GM19452 (cell line): Measurements from ENCODE around the gene TMIGD3.
"Not testable (repeated sequence)": the region's sequence is repeated elsewhere in the genome, so short reads cannot be mapped to it uniquely, and the experiment has no call there.

Experiments used
- ATAC-seq: cut with Tn5 transposase; IDR thresholded peaks from one replicate; pipeline ENCODE4 v1.9.1; 2021; ENCODE audit not compliant: unreplicated experiment

Gene TMIGD3

DNA sequence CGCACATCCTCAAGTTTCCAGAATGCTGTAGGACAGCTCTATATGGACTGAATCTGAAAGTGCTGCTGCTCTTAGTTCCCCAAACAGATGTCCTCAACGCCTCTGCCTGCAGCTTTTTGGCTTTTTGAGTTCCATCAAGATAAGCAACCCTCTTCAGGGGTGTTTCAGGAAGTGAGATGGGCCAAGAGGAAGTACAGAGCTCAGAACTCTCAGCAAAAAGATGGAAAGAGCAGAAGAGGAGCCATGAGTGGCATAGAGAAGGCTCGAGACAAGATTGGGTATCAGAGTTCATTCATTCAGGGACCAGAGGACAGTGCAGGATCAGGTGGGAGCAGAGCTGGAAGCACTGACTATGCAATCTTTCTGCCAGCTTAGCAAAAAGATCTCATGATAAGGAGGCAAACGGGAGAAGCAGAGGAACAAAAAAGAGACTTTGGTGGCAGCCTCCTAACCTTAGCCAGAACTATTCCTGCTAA is at the start of gene TMIGD3, which contains the start of gene ADORA3:
Gene TMIGD3, minus strand, starts transcription at position 49 of the 476 bp plus-strand sequence. CDS start 279 bp downstream, outside the sequence.
Gene ADORA3, minus strand, starts transcription at position 49 of the 476 bp plus-strand sequence. CDS start 279 bp downstream, outside the sequence.
- no peak for ATAC-seq

DNA sequence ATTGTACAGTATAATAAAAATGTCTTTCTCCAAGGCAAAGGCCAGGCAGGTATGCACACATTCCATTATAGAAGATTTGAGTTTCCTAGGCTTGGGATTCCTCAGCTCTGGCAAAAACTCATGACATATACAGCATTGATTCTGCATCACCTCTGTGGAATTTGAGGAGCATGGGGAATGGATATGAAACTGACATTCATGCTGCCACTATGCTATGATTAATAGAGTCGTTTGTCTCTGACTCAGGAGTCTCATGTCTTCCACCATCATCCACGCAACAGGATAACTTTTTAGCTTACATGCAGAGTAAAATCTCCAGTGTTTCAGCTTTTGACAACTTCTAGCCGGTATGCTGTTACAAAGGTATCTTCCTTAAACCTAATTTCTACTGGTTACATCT is 49.8 kb upstream of the TMIGD3 start:
- ATAC-seq = no peak

DNA sequence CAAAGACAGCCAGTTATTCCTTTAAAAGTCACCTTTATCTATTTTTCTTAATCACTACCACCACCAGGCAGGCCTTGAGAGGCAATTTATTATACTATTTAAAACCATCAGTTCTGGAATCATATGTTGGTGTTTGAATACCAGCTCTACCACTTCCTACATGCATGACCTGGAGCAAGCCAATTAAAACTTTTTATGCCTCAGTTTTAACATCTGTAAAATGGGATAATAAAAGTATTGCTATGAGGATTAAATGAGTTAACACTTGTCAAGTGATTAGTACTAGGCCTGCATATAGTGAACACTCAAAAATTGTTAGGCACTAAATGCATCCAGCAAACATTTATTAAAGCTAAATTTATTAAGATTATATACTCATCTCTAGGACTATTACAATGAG is 49.2 kb upstream of the TMIGD3 start:
- ATAC-seq = no peak

DNA sequence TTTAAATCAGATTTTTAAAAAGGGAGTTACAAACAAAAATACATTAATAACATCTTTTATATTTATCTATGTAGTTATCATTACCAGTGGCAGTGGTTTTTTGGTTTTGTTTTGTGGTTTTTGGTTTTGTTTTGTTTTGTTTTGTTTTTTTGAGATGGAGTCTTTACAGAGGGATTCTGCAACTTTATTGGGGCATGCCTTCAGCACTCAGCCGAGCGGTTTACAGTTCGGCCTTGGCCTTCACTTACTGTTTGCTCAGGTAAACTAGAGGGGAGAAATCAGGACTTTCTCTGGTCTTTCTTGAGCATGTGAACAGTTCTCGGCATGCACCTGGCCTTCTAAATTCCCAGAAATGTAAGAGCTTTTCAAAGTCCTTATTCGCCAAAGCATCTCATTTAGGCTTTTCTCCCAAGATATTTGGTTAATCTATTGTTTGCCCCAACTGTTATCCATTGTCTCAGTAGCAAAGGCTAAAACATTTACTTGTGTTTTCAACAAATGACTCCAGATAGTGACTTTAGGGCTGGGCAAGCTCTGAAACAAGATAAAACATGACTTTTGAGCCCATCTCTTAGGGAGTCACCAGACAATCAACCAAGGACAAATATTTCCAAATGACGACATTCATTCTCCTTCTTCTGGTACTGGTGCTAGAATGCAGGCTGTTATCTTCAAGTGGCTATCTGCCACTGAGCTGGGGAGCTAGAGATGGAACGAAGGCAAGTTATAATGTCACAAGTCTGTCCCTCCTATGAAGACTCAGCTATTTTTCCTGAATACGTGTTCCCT is 48.4 kb upstream of the TMIGD3 start:
- no peak for ATAC-seq

DNA sequence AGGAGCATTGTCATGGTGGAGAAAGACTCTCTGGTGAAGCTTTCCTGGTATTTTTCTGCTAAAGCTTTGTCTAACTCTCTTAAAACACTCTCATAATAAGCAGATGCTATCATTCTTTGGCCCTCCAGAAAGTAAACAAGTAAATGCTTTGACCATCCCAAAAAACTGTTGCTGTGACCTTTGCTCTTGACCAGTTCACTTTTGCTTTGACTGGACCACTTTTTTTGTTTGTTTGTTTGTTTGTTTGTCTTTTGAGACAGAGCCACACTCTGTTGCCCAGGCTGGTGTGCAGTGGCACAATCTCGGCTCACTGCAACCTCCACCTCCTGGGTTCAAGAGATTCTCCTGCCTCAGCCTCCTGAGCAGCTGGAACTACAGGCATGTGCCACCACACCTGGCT is 44.4 kb upstream of the TMIGD3 start:
- ATAC-seq = not testable (repeated sequence)

DNA sequence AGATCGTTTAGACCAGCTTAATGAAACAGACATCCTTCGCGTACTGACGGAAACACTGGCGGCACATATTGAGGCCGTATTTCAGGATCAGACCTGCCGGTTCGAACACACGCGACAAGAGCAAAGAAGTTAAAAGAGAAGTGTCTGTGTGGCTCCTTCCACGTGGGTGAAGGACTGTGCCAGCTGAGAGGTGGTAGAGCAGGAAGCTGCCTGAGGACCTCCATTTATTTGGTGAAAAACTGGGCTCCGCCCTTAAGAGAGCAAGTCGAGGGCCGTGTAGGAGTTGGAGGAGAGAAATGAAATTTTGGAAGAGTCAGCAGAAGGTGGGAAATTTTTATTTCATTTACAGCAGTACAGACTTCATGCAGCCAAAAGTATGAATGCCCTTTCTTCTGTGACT is 38.8 kb upstream of the TMIGD3 start:
- ATAC-seq = no peak

DNA sequence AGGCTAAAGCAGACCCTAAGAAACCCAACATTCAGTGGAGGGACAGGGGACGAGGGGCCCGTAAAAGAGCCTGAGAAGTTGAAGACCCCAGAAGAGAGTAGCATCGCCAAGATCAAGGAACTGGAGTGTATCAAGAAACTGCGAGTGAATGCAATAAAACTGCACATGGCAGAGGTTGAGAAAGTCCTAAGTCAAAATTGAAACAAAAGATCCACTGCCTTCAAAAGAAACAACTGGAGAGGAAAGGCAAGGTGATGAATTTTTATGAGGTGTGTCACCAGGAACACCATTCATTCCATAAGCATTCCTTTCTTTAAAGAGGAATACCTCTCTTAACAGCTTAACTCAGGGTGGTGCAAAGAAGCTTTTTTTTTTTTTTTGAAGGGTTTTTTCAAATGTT is 38.3 kb upstream of the TMIGD3 start:
- ATAC-seq = no peak

DNA sequence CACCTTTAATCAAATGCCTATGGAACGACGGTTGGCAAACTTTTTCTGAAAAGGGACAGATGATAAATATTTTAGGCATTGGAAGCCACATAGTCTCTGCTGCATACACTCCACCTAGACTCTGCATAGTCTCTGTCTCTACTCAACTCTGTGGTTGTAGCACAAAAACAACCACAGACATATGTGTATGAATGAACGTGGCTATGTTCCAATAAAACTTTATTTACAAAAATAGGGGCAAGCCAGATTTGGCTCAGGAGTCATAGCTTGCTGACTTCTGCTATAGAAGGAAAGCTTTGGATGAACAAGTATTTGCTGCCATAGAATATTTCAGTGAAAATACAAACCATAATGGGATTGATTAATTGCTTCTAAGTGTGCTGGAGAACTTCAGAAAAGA is 37.5 kb upstream of the TMIGD3 start:
- no peak for ATAC-seq

DNA sequence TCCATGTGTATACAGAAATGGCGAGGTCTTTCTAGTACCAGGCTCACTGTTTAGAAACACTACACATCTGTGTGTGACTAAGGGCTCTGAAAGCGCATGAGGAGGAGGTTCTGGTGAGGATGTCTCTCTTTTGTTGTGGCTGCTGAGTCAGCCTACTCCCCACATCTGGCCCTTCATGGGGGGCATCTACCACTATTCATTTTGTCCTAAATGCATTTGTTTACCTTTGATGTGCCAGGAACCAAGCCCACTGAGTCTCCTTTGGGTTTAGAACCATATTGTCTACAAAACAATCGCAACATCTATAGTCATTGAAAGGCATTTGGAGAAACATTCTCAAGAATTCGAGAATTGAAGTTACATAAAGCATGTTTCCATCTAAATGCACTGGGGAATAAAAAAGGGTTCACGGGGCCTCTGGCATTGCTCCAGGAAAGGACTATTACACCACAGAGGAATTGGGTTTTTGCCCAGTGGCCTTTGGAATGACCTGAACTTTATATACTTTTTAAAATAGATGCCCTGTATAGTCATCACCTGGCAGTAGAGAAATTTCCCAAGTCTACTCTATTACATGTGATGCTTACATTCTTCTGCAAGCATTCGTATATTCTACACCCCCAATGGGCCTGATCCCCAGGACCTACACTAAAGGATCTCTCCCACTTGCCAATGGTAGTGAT is 35.1 kb upstream of the TMIGD3 start:
- ATAC-seq = no peak

DNA sequence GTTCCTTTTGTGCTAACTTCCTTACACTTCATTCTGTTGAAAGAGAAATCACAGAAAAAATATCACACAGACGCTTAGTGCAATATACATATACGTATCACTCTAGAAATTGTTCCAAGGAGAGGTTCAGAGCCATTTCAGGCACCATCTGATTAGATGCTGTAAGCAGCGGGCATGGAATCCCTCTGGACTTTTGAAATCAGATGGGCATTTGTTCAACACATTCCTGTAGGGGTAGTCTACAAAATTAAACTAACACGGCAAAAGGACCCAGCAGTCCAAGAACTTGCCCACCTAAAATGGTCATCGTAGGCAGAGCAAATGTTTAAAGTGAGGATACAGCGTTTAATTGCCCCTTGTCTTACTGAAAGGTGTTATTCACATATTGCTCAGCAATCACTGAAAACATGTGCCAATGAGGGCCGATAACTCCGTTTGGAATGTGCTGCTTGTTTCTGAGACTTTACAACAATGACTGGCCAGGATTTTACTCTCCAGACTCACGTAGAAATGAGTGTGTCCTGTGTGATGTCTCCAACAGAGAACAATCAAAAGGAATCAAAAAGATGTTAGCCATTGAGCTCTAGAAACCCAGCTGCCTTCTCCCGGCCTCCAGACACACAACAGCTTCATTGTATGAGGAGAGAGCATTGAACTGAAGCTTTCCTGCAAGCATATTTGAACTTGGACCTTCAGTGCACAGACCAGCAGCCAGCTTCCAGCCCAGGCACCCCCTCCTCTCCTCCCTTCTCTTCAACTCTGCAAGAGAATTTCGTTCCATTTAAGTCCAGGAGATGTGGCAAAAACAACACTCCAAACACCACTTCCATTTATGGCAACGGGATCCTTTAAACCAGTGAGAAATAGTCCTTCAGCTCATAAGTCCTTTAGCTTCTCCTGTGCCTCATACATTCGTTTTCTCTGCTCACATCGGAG is 32.1 kb upstream of the TMIGD3 start:
- no peak for ATAC-seq

DNA sequence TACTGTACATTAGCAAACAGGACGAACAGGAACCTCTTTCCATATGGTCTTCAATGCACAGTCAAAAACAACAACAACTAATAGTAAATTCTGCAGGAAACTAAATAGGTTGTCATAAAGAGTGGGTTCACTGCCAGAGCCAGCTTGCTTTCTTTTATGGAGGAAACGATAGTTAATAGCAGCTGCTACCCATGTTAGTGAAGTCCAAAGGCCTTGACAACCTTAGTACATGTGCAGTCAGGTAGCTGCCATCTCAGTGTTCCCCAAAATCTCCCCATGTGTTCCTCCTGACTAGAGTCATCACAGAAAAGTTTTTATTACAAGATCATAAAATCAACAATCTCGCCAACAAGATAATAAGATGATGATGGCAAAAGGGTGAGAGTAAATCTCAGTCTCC is 16.6 kb upstream of the TMIGD3 start:
- no peak for ATAC-seq

DNA sequence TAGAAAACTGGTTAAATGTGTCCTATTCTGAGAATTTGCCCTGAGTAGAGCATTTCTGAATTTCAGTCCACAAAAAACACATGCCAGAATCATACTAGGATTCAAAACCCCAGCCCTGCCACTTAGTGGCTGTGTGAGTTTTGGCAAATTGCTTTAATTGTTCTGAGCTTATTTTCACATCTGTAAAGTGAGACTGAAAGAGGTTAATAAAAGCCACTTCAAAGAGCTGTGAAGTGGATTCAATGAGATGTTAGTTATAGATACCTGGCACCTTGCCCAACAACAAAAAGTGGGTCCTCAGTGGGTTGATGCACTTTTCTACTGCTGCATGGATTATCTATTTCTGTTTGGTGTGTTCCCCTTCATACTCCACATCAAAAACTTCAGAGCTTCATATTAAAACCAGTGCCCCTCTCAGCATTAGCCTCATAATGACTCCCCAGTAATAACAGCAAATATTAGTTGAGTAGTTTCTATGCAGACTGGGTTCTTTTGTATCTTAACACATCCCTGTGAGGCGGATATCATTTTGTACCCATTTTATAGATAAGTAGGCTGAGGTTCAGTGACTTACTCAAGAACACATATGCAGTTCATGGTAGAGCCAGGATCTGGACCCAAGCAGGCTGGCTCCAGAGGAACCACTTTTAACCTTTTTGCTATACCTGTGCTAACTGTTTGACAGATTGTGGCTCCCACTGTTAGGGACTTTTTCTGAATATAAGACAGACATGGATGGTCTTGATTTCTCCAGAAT is 14.2 kb upstream of the TMIGD3 start:
- ATAC-seq = no peak

DNA sequence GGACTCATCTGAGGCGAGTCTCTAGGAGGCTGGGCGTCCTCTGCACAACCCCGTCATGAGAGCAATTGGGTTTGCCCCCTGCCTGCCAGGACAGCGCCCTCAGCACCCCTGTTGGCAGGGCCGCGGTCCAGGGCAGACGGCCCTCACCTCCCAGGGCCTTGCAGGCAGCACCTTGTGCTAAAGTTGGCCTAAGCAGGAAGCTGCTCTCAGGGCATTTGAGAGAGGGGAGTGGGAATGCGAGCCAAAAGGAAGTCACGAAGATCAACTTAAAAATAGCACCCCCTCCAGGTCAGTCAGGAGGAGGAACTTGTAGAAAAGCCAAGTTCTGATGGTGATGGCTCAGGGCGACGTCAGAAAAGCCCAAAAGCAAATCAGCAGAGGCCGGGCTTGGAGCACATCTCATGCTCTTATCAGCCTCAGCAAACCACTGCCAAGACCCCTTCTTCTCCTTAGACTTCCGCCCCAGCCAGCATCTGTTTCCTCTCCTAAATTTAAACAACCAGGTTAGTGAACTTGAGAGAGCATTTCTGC is 12.6 kb upstream of the TMIGD3 start:
- ATAC-seq = no peak

DNA sequence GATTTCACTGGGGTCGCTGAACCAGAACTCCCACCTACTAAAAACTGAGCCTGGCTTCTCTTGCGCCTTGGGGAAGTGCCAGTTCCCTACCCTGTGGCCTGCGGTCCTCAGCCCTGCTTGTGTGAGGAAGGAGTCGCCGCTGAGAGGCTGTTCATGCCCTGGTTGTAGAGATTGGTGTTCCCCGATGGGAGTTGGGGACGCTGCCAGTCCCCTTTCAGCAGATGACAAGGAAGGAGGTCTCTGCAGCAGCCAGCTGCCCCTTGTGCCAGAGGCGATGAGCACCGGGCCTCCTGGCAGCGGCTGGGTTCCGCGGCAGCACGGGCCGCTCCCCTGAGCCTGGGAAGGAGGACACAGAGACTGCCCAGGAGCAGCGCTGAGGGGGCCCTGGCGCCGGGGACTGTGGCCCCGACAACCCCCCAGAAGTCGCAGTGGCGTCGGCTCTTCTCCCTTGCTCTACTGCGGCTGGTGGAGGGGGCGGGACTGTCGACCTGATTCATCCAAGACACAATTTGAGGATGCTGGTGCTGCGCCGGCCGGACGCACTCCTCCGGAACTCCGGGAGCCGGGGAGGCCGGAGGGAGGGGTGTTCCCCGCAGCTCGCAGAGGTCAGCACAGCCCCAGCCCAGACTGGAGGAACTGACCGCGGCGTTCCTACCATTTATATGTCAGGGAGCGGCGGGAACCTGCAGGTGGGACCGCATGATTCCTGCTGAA is 12.0 kb upstream of the TMIGD3 start:
- ATAC-seq = no peak

DNA sequence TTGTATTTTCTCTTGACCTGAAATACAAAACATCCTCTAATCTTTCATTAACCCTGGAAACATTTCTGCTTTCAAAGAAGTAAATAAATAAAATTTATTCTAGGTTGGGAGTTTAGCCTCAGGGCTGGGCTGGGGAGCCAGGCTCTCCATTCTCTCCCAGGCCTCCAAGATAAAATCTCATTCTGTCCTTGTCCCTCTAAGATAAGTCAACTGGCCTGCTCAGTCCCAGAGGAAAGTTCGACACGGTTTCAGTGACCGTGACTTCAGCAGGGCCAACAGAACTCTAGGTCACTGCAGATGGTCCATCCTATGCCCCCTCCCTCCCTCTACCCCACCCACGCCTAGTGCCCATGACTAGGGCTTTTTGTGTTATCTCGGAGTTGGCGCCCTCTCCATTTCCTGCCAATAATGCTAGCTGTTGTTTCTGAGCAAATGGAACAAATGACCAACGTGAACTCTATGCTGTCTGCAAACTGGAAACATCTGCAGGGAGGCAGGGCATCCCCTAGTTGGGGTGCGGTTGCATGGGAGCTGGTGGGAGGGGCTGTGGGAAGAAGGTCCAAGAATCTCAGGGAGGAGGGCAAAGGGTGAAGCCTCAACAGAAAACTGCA is 10.1 kb upstream of the TMIGD3 start:
- no peak for ATAC-seq

DNA sequence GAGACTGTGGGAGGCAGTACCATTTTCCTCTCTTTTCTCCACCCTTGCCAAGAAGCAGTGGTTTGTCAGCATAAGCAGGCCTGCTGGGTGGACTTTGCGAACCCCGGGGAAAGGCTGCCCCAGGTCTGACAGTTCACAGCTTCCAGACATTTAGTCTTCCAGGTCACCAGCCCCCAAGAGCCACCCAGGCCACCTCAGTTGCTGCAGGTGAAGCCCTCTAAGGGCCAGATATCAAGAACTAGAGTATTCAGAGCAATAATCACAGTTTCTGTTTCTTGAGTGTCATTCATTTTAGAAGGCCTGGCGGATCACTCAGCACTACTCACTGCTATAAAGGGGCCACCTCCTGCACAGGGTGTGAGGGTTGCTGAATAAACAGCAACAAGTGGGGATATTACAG is 9.5 kb upstream of the TMIGD3 start:
- no peak for ATAC-seq

DNA sequence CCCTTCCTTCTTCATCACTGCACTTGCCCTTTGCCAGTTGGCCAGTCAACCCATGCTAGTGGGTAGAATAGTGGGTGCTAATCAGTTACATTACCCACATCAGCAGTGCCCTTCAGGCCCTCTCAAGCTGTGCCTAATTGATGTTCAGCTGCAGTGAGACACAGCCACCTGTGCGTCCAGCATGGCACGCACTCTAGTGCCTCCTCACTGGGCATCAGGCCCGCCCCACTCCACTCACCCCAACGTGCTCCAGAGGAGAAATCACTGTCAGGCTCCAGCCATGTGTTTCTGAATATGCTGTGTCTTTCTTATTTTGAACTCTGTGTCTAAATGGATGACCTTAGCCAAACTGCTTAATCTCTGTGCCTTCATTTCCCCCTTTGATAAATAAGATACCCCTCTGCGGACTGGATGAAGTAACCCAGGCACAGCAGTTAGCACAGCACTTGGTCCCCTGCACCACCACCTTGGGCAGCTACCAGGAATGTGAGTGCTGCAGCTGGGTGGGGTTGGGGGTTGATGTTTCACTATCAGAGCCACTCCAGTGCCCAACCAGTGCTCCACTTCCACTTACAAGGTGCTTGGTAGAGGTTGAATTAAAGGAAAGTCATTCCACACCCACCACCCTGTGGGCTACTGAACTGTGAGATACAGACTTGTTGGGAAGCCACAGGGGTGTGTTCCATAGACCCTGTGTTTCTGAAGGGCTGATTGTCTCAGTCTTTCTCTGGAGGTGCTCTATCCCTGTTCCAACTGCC is 8.9 kb upstream of the TMIGD3 start:
- no peak for ATAC-seq

DNA sequence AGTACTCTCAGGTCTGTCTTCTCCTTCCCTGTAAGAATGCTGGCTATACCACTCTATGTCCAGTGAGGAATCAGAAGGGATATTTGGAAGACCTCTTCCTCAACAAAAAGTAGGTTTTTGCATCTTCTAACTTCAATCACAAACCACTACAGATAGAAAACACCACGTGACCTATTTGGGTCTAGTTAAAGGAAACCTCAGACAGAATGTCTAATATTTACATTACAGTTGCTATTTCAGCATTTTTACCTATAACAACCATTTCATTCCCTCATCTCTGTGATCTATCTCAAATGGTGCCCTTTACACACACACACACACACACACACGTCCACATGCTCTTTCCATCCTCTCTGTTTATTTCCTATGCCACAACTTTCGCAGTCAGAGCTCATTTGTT is 7.9 kb upstream of the TMIGD3 start:
- ATAC-seq = no peak

DNA sequence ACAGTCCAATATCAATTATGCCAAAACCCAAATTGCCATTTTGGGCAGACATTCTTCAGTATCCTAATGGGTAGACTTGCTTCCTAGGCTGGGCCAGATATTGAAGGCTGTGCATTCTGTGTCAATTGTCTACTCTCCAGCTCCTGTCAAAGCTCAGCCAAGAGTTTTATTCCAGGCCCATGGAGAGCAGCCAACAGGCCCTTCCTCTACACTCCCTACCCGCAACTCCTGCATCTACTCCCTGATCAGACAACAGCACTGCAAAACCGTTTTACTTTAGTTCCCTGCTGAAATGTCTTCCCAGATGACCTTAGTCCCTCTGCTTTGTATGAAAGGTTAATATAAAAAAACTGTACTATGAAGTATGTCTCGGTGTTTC is 6.6 kb upstream of the TMIGD3 start:
- no peak for ATAC-seq
